Ishikawa (cell line): ENCODE measurements around the gene PELO.
A peak's percentile ranks its signal among the peaks of the same experiment; 100 is the strongest.

ENCODE experiments used
- CEBPB ChIP-seq: IDR thresholded peaks from 2 replicates; pipeline ENCODE4 v1.6.1; 2012
- CREB1 ChIP-seq: IDR thresholded peaks from 2 replicates; pipeline ENCODE4 v1.6.1; 2012; ENCODE audit warnings: low read depth
- EGR1 ChIP-seq: IDR thresholded peaks from 2 replicates; pipeline ENCODE4 v1.6.1; 2012
- EP300 ChIP-seq: IDR thresholded peaks from 2 replicates; pipeline ENCODE4 v1.6.1; 2012; ENCODE audit warnings: borderline replicate concordance
- FOXM1 ChIP-seq: IDR thresholded peaks from 2 replicates; pipeline ENCODE4 v1.6.1; 2012; ENCODE audit warnings: low read depth, borderline replicate concordance
- MAX ChIP-seq: IDR thresholded peaks from 2 replicates; pipeline ENCODE4 v1.6.1; 2012
- NFIC ChIP-seq: IDR thresholded peaks from 2 replicates; pipeline ENCODE4 v1.6.1; 2012
- RAD21 ChIP-seq: IDR thresholded peaks from 2 replicates; pipeline ENCODE4 v1.6.1; 2012; ENCODE audit warnings: low read depth
- REST ChIP-seq: IDR thresholded peaks from 2 replicates; pipeline ENCODE4 v1.6.1; 2012; ENCODE audit warnings: low read depth, mild to moderate bottlenecking
- TAF1 ChIP-seq: IDR thresholded peaks from 2 replicates; pipeline ENCODE4 v1.6.1; 2012; ENCODE audit warnings: low read depth, mild to moderate bottlenecking
- TCF12 ChIP-seq: IDR thresholded peaks from 2 replicates; pipeline ENCODE4 v1.6.1; 2012; ENCODE audit warnings: low read depth
- TEAD4 ChIP-seq: IDR thresholded peaks from 2 replicates; pipeline ENCODE4 v1.6.1; 2012
- USF1 ChIP-seq: IDR thresholded peaks from 2 replicates; pipeline ENCODE4 v1.6.1; 2012
- YY1 ChIP-seq: IDR thresholded peaks from 2 replicates; pipeline ENCODE4 v1.6.1; 2012; ENCODE audit warnings: low read depth
- ZBTB7A ChIP-seq: IDR thresholded peaks from 2 replicates; pipeline ENCODE4 v1.6.1; 2012; ENCODE audit warnings: low read depth

Gene PELO

GRCh38 chr5:52814352-52815148 is 26.8 kb downstream of the PELO start:
- TF ChIP-seq FOXM1, result no peak
- no peak for TF ChIP-seq TEAD4
- TF ChIP-seq REST, result no peak
- TF ChIP-seq YY1, result no peak
- no peak for TF ChIP-seq CEBPB
- no peak for TF ChIP-seq ZBTB7A
- no peak for TF ChIP-seq CREB1
- no peak for TF ChIP-seq EP300
- no peak for TF ChIP-seq RAD21
- no peak for TF ChIP-seq NFIC
- TF ChIP-seq TAF1, result no peak
- no peak for TF ChIP-seq TCF12

- no peak for TF ChIP-seq TAF1
Measured at GRCh38 chr5:52817818-52818217, 30.1 kb downstream of the PELO start.

GRCh38 chr5:52818360-52818759 is 30.6 kb downstream of the PELO start:
- TF ChIP-seq TEAD4, result peak; percentile 39; the same call in 1 of the 2 replicates
- peak; percentile 47; the same call in 1 of the 2 replicates for TF ChIP-seq EP300
- TF ChIP-seq TAF1, result no peak
- TF ChIP-seq EGR1, result no peak
- no peak for TF ChIP-seq TCF12
- no peak for TF ChIP-seq CEBPB
- no peak for TF ChIP-seq REST
- no peak for TF ChIP-seq FOXM1
- TF ChIP-seq YY1, result no peak
- TF ChIP-seq NFIC, result no peak
- TF ChIP-seq RAD21, result no peak

- TF ChIP-seq CEBPB (no peak), TCF12 (no peak), ZBTB7A (no peak), USF1 (no peak), EGR1 (no peak), NFIC (no peak), TEAD4 (no peak), RAD21 (no peak), FOXM1 (no peak), REST (no peak), CREB1 (no peak)
Measured at GRCh38 chr5:52821901-52822300, 34.2 kb downstream of the PELO start.

GRCh38 chr5:52822437-52822836 is 34.7 kb downstream of the PELO start:
- no peak for TF ChIP-seq REST
- TF ChIP-seq FOXM1, result no peak
- TF ChIP-seq CREB1, result no peak
- TF ChIP-seq TAF1, result no peak
- no peak for TF ChIP-seq TEAD4
- no peak for TF ChIP-seq NFIC
- TF ChIP-seq CEBPB, result no peak
- TF ChIP-seq ZBTB7A, result no peak
- no peak for TF ChIP-seq USF1
- no peak for TF ChIP-seq YY1
- TF ChIP-seq EGR1, result no peak
- TF ChIP-seq TCF12, result no peak
- TF ChIP-seq MAX, result no peak
- no peak for TF ChIP-seq EP300
- TF ChIP-seq RAD21, result no peak
